NCI-H2081 (cell line): ENCODE measurements around the gene MROH8.

Experiments
- DNase-seq, 2 experiments: peaks; one replicate each; lab custom pipeline; 2025; lab: John Stamatoyannopoulos, UW

The MROH8 gene

GRCh38 chr20:37198932-37199660 is 19.7 kb upstream of the MROH8 start:
- DNase-seq, result no peak

- DNase-seq, result no peak
Measured at GRCh38 chr20:37194621-37195417, 15.5 kb upstream of the MROH8 start.

GRCh38 chr20:37193821-37194220 is 14.5 kb upstream of the MROH8 start:
- DNase-seq, result no peak

GRCh38 chr20:37193226-37193625 is 13.9 kb upstream of the MROH8 start:
- no peak for DNase-seq

- peak; percentile 50 to 75 for DNase-seq
Measured at GRCh38 chr20:37192137-37192854, 12.9 kb upstream of the MROH8 start.

GRCh38 chr20:37190354-37191112 is 11.2 kb upstream of the MROH8 start:
- DNase-seq, result peak in 1 of 2 experiments; percentile 35

- DNase-seq, result no peak
Measured at GRCh38 chr20:37189416-37190016, 10.2 kb upstream of the MROH8 start.

- no peak for DNase-seq
Measured at GRCh38 chr20:37188787-37189186, 9.4 kb upstream of the MROH8 start.

- DNase-seq, result no peak
Measured at GRCh38 chr20:37185686-37186085, 6.3 kb upstream of the MROH8 start.

- DNase-seq, result peak in 1 of 2 experiments; percentile 33
Measured at GRCh38 chr20:37179683-37180524, 556 bp upstream of the MROH8 start.

GRCh38 chr20:37172836-37173235 is 6.5 kb downstream of the MROH8 start:
- DNase-seq, result no peak

GRCh38 chr20:37166867-37167266 is 12.5 kb downstream of the MROH8 start:
- DNase-seq, result no peak

GRCh38 chr20:37165031-37165430 is 14.3 kb downstream of the MROH8 start:
- no peak for DNase-seq

GRCh38 chr20:37163832-37164554 is 15.4 kb downstream of the MROH8 start:
- no peak for DNase-seq

- no peak for DNase-seq
Measured at GRCh38 chr20:37162646-37163045, 16.7 kb downstream of the MROH8 start.

- no peak for DNase-seq
Measured at GRCh38 chr20:37161830-37162549, 17.4 kb downstream of the MROH8 start.

- DNase-seq, result no peak
Measured at GRCh38 chr20:37160683-37161082, 18.7 kb downstream of the MROH8 start.

- no peak for DNase-seq
Measured at GRCh38 chr20:37158248-37158647, 21.1 kb downstream of the MROH8 start.

GRCh38 chr20:37155987-37156386 is 23.4 kb downstream of the MROH8 start:
- DNase-seq, result no peak
